ENCODE measurements around the gene COL1A2. TPM values are rescaled to one million over a fixed set of nuclear protein-coding genes. Genes with fewer than 3 reads are reported as not detected.

Gene COL1A2
- total and polyA plus RNA-seq, 2 of the 13 experiments (the other 11 are each of a cell fraction or from before 2014, with no cell fraction given), result not detected

DNA sequence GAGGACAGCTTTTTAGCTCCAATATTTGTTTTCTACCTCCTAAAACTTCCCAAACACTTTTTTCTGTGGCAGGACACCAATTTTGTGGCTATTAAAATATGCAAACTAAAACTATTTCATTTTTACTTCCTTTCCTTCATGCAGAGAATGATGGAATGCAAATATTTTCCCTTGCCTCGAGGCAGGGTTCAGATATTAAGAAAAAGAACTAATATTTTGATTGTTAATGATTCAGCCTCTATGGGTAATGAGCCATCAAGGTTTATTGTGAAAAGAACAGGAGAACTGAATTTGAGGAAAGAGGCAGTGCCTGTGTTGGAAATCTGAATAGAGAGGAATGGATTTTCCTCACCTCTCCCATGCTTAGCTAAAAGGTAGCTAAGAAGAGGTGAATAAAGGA lies 71.8 kb downstream of the COL1A2 start (continued):
- TF ChIP-seq, protein P1, sequence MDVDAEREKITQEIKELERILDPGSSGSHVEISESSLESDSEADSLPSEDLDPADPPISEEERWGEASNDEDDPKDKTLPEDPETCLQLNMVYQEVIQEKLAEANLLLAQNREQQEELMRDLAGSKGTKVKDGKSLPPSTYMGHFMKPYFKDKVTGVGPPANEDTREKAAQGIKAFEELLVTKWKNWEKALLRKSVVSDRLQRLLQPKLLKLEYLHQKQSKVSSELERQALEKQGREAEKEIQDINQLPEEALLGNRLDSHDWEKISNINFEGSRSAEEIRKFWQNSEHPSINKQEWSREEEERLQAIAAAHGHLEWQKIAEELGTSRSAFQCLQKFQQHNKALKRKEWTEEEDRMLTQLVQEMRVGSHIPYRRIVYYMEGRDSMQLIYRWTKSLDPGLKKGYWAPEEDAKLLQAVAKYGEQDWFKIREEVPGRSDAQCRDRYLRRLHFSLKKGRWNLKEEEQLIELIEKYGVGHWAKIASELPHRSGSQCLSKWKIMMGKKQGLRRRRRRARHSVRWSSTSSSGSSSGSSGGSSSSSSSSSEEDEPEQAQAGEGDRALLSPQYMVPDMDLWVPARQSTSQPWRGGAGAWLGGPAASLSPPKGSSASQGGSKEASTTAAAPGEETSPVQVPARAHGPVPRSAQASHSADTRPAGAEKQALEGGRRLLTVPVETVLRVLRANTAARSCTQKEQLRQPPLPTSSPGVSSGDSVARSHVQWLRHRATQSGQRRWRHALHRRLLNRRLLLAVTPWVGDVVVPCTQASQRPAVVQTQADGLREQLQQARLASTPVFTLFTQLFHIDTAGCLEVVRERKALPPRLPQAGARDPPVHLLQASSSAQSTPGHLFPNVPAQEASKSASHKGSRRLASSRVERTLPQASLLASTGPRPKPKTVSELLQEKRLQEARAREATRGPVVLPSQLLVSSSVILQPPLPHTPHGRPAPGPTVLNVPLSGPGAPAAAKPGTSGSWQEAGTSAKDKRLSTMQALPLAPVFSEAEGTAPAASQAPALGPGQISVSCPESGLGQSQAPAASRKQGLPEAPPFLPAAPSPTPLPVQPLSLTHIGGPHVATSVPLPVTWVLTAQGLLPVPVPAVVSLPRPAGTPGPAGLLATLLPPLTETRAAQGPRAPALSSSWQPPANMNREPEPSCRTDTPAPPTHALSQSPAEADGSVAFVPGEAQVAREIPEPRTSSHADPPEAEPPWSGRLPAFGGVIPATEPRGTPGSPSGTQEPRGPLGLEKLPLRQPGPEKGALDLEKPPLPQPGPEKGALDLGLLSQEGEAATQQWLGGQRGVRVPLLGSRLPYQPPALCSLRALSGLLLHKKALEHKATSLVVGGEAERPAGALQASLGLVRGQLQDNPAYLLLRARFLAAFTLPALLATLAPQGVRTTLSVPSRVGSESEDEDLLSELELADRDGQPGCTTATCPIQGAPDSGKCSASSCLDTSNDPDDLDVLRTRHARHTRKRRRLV (CRISPR knock-in tag; IDR thresholded peaks at IDR 0.05), result no peak

DNA sequence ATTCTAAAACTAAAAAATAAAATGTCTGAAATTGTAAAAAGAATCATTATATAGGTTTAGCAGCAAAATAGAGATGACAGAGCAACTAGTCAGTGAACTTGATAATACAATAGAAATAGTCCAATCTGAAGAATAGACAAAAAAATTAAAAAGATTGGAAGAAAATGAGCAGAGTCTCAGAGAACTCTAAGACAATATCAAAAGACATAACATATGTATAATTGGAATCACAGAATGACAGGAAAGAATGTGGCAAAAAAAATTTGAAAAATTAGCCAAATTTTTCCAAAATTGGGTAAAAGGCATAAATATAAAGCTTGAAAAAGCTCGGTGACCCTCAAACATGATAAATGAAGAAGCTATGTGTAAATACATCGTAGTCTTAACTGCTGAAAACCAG lies 76.9 kb downstream of the COL1A2 start:
- TF ChIP-seq, protein P2, sequence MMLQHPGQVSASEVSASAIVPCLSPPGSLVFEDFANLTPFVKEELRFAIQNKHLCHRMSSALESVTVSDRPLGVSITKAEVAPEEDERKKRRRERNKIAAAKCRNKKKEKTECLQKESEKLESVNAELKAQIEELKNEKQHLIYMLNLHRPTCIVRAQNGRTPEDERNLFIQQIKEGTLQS (CRISPR knock-in tag; IDR thresholded peaks at IDR 0.05), result no peak
- TF ChIP-seq MTF1 (CRISPR knock-in tag; IDR thresholded peaks at IDR 0.05), result no peak
- DNase-seq (ENCODE audit: low spot score) (no peak), ATAC-seq (no peak), FAIRE-seq (no peak)
- Histone ChIP-seq H2AFZ (ENCODE audit: low read length) (no peak overlapping the region), H3K4me1 (ENCODE audit: insufficient read depth, low read length) (peaks cover 10% of the 10 kb centered on the region), H3K4me2 (ENCODE audit: low read depth, low read length) (no peak overlapping the region), H3K9me3 (ENCODE audit: low read length) (peaks cover 14% of the 10 kb centered on the region), H3K9ac (ENCODE audit: insufficient read depth, low read depth, low read length) (no peak overlapping the region), H4K20me1 (ENCODE audit: insufficient read depth, low read length) (no peaks in the 10 kb centered on the region), H3K27me3 (ENCODE audit: control insufficient read depth in 1 of 2, insufficient read depth in 2 of 2, low read length in 2 of 2) (no peaks in the 10 kb centered on the region), H3K4me3 (replicated peaks in 1 of 3; ENCODE audit: insufficient read depth in 1 of 3, low read depth in 2 of 3, low read length in 3 of 3) (no peak overlapping the region), H3K79me2 (ENCODE audit: insufficient read depth, low read length) (no peaks in the 10 kb centered on the region), H3K27ac (ENCODE audit: extremely low read length, insufficient read depth, low read length) (no peak overlapping the region), H3K36me3 (replicated peaks in 1 of 2; ENCODE audit: control insufficient read depth in 1 of 2, insufficient read depth in 2 of 2, low read length in 2 of 2) (no peaks in the 10 kb centered on the region)
- intact Hi-C loops (cut with micrococcal nuclease; ENCODE audit: unreplicated experiment), result no loop called here
- BruUV-seq (replicated peaks), result no TSS peak
- POLR2A ChIA-PET, result no interaction called here
- CTCF ChIA-PET (ENCODE audit: low intra/inter-chr PET ratio, low total read pairs), result no interaction called here
- in situ Hi-C loops (cut with HindIII; ENCODE audit: extremely low pct_ligation_motif_present, low pct_unique_long_range_greater_than_20kb), result loop anchor here (25.0 kb wide), 1 partner anchor 566 kb away; no protein-coding TSS in a partner anchor
- 1% methylated on average over 2 of the region's 2 CpGs for WGBS (ENCODE audit: low lambda C conversion rate)
